Suprapubic skin (tissue), 4 donors: Measurements from ENCODE around the gene OOSP1. TPM values are rescaled to one million over a fixed set of nuclear protein-coding genes. Genes with fewer than 3 reads are reported as not detected.

Experiments used
- DNase-seq, 2 donors: peaks; one replicate each; pipeline ENCODE4 v3.0.0-alpha.2; 2019; ENCODE audit warnings: low spot score in 2 of 2
- H3K27ac ChIP-seq: fragments of 200-600 bp; sonication (generic); one replicate; pipeline ENCODE4 v1.5.1; 2019
- H3K27me3 ChIP-seq: fragments of 200-600 bp; sonication (generic); one replicate; pipeline ENCODE4 v1.5.1; 2019
- H3K36me3 ChIP-seq: fragments of 200-600 bp; sonication (generic); one replicate; pipeline ENCODE4 v1.5.1; 2019
- H3K4me1 ChIP-seq: fragments of 200-600 bp; sonication (generic); one replicate; pipeline ENCODE4 v1.5.1; 2019
- H3K4me3 ChIP-seq: fragments of 200-600 bp; sonication (generic); one replicate; pipeline ENCODE4 v1.5.1; 2019; ENCODE audit warnings: mild to moderate bottlenecking
- H3K9me3 ChIP-seq: fragments of 200-600 bp; sonication (generic); one replicate; pipeline ENCODE4 v1.5.1; 2019
- CTCF ChIP-seq, 2 donors: fragments of 200-600 bp in 1 of 2; fragments of 450-650 bp in 1 of 2; sonication (generic) in 1 of 2; IDR thresholded peaks; one replicate each; pipeline ENCODE4 v1.5.1; 2016 to 2019; ENCODE audit warnings: antibody characterized with exemption in 2 of 2, mild to moderate bottlenecking in 1 of 2, moderate library complexity in 1 of 2
- EP300 ChIP-seq: sonication (generic); formaldehyde crosslinking; IDR thresholded peaks from one replicate; pipeline ENCODE4 v1.6.1; 2017; ENCODE audit warnings: antibody characterized with exemption
- POLR2A ChIP-seq, 2 donors: fragments of 450-650 bp; IDR thresholded peaks; one replicate each; pipeline ENCODE4 v1.6.1; 2017; ENCODE audit warnings: antibody characterized with exemption in 2 of 2, mild to moderate bottlenecking in 2 of 2, moderate library complexity in 2 of 2
- POLR2AphosphoS5 ChIP-seq, 3 donors: sonication (generic); formaldehyde crosslinking; IDR thresholded peaks; one replicate each; pipeline ENCODE4 v1.6.1; 2017; ENCODE audit warnings: antibody characterized with exemption in 3 of 3
- WGBS: methylation state at CpG from one replicate; pipeline ENCODE4 v1.1.5; 2018; 5-methylcytosine and 5-hydroxymethylcytosine counted together
- total RNA-seq, 4 donors: library from RNA; depleted of rRNA; stranded (reverse); fragments of >200 nt; gene quantifications; one replicate each; pipeline ENCODE4 v1.1.0, GENCODE V29; 2016

The OOSP1 gene
- not detected for total RNA-seq

GRCh38 chr11:59938132-59938531, at the start of gene OOSP1:
Gene OOSP1, plus strand, starts transcription at chr11:59938432. Its CDS starts 23 bp downstream, at chr11:59938455.
- no peaks in the 10 kb centered on the region for H3K27me3 ChIP-seq
- H3K9me3 ChIP-seq, result no peaks in the 10 kb centered on the region
- TF ChIP-seq CTCF (IDR thresholded peaks at IDR 0.05), result no peak
- no peak for TF ChIP-seq POLR2A (IDR thresholded peaks at IDR 0.05)
- TF ChIP-seq EP300, result no peak
- TF ChIP-seq POLR2AphosphoS5 (IDR thresholded peaks at IDR 0.05), result no peak
- 49% methylated on average over 2 of the region's 2 CpGs for WGBS
- H3K4me1 ChIP-seq, result no peaks in the 10 kb centered on the region
- no peaks in the 10 kb centered on the region for H3K36me3 ChIP-seq
- no peak within 1 kb of the TSS for H3K4me3 ChIP-seq
- DNase-seq, result no peak
- H3K27ac ChIP-seq, result no peak within 1 kb of the TSS

- no peaks in the 10 kb centered on the region for H3K36me3 ChIP-seq
- no peak overlapping the region for H3K27ac ChIP-seq
- H3K9me3 ChIP-seq, result peaks cover 15% of the 10 kb centered on the region
- H3K4me1 ChIP-seq, result no peaks in the 10 kb centered on the region
- no peak for DNase-seq
- H3K4me3 ChIP-seq, result no peak overlapping the region
- no peak for TF ChIP-seq POLR2AphosphoS5 (IDR thresholded peaks at IDR 0.05)
- TF ChIP-seq EP300, result no peak
- TF ChIP-seq CTCF (IDR thresholded peaks at IDR 0.05), result no peak
- no peak for TF ChIP-seq POLR2A (IDR thresholded peaks at IDR 0.05)
- 29% methylated on average over 3 of the region's 4 CpGs for WGBS
- no peaks in the 10 kb centered on the region for H3K27me3 ChIP-seq
Observed at GRCh38 chr11:59891781-59892181, 46.5 kb upstream of the OOSP1 start.

GRCh38 chr11:59894616-59895015, 43.6 kb upstream of the OOSP1 start:
- no peaks in the 10 kb centered on the region for H3K4me1 ChIP-seq
- no peak for DNase-seq
- no peak overlapping the region for H3K4me3 ChIP-seq
- H3K27me3 ChIP-seq, result no peaks in the 10 kb centered on the region
- H3K36me3 ChIP-seq, result no peaks in the 10 kb centered on the region
- WGBS, result 42% methylated on average over 1 of the region's 1 CpG
- peaks cover 3% of the 10 kb centered on the region for H3K9me3 ChIP-seq
- no peak overlapping the region for H3K27ac ChIP-seq
- TF ChIP-seq POLR2A (IDR thresholded peaks at IDR 0.05) (no peak), EP300 (no peak), POLR2AphosphoS5 (IDR thresholded peaks at IDR 0.05) (no peak), CTCF (IDR thresholded peaks at IDR 0.05) (no peak)

GRCh38 chr11:59898046-59898445, 40.2 kb upstream of the OOSP1 start:
- no peak for DNase-seq
- Histone ChIP-seq H3K27me3 (no peaks in the 10 kb centered on the region), H3K9me3 (no peaks in the 10 kb centered on the region), H3K4me3 (no peak overlapping the region), H3K27ac (no peak overlapping the region), H3K36me3 (no peaks in the 10 kb centered on the region), H3K4me1 (peaks cover 12% of the 10 kb centered on the region)
- no peak for TF ChIP-seq CTCF (IDR thresholded peaks at IDR 0.05)
- TF ChIP-seq POLR2A (IDR thresholded peaks at IDR 0.05), result no peak
- no peak for TF ChIP-seq POLR2AphosphoS5 (IDR thresholded peaks at IDR 0.05)
- TF ChIP-seq EP300, result no peak
- 93% methylated on average over 31 of the region's 31 CpGs for WGBS

GRCh38 chr11:59898650-59899049, 39.6 kb upstream of the OOSP1 start:
- no peak for DNase-seq
- 89% methylated on average over 7 of the region's 7 CpGs for WGBS

More at GRCh38 chr11:59898650-59899049, 39.6 kb upstream of the OOSP1 start:
- H3K36me3 ChIP-seq, result no peaks in the 10 kb centered on the region
- no peak overlapping the region for H3K27ac ChIP-seq
- H3K27me3 ChIP-seq, result no peaks in the 10 kb centered on the region
- TF ChIP-seq POLR2A (IDR thresholded peaks at IDR 0.05) (no peak), CTCF (IDR thresholded peaks at IDR 0.05) (no peak), POLR2AphosphoS5 (IDR thresholded peaks at IDR 0.05) (no peak)
- no peaks in the 10 kb centered on the region for H3K9me3 ChIP-seq
- H3K4me3 ChIP-seq, result no peak overlapping the region
- H3K4me1 ChIP-seq, result peaks cover 12% of the 10 kb centered on the region
